ENCODE results near the gene RPL27.

Gene RPL27

GRCh38 chr17:42980274-42980765, 17.9 kb upstream of the RPL27 start, which contains the start of gene RUNDC1:
Gene RUNDC1 (plus strand): TSS chr17:42980565. CDS start chr17:42980577, 12 bp downstream.
- H3K4me3 ChIP-seq (replicated peaks; ENCODE audit: insufficient read depth, low read length), result peak within 1 kb of the TSS; percentile 93
- H3K27me3 ChIP-seq (ENCODE audit: insufficient read depth, poor library complexity, severe bottlenecking), result no peaks in the 10 kb centered on the region
- TF ChIP-seq POLR2AphosphoS5 (IDR thresholded peaks at IDR 0.05; ENCODE audit: low read depth), result no peak; the same call in 1 of the 2 replicates
- TF ChIP-seq, protein P1, sequence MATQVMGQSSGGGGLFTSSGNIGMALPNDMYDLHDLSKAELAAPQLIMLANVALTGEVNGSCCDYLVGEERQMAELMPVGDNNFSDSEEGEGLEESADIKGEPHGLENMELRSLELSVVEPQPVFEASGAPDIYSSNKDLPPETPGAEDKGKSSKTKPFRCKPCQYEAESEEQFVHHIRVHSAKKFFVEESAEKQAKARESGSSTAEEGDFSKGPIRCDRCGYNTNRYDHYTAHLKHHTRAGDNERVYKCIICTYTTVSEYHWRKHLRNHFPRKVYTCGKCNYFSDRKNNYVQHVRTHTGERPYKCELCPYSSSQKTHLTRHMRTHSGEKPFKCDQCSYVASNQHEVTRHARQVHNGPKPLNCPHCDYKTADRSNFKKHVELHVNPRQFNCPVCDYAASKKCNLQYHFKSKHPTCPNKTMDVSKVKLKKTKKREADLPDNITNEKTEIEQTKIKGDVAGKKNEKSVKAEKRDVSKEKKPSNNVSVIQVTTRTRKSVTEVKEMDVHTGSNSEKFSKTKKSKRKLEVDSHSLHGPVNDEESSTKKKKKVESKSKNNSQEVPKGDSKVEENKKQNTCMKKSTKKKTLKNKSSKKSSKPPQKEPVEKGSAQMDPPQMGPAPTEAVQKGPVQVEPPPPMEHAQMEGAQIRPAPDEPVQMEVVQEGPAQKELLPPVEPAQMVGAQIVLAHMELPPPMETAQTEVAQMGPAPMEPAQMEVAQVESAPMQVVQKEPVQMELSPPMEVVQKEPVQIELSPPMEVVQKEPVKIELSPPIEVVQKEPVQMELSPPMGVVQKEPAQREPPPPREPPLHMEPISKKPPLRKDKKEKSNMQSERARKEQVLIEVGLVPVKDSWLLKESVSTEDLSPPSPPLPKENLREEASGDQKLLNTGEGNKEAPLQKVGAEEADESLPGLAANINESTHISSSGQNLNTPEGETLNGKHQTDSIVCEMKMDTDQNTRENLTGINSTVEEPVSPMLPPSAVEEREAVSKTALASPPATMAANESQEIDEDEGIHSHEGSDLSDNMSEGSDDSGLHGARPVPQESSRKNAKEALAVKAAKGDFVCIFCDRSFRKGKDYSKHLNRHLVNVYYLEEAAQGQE (IDR thresholded peaks at IDR 0.05; ENCODE audit: insufficient replicate concordance, low read depth), result peak; percentile 14
- H3K27ac ChIP-seq (replicated peaks), result peak within 1 kb of the TSS; percentile 79
- peak; percentile 69 to 89 for DNase-seq (ENCODE audit: low read depth in 1 of 2, low spot score in 1 of 2)

GRCh38 chr17:42980766-42981397, 17.3 kb upstream of the RPL27 start:
- peak overlapping the region; percentile 93 for H3K4me3 ChIP-seq (replicated peaks; ENCODE audit: insufficient read depth, low read length)
- no peaks in the 10 kb centered on the region for H3K27me3 ChIP-seq (ENCODE audit: insufficient read depth, poor library complexity, severe bottlenecking)
- peak overlapping the region; percentile 79 for H3K27ac ChIP-seq (replicated peaks)
- DNase-seq (ENCODE audit: low read depth in 1 of 2, low spot score in 1 of 2), result peak in 1 of 2 experiments; percentile 64
- TF ChIP-seq POLR2AphosphoS5 (IDR thresholded peaks at IDR 0.05; ENCODE audit: low read depth) (no peak), GABPA (IDR thresholded peaks at IDR 0.05; ENCODE audit: low read depth) (no peak), CTCF (IDR thresholded peaks at IDR 0.05; ENCODE audit: insufficient read depth, low read length) (no peak), SPI1 (IDR thresholded peaks at IDR 0.05; ENCODE audit: borderline replicate concordance, low read depth) (no peak)
- TF ChIP-seq, protein P1 (IDR thresholded peaks at IDR 0.05; ENCODE audit: insufficient replicate concordance, low read depth), result no peak

GRCh38 chr17:42982266-42982665, 16.0 kb upstream of the RPL27 start:
- no peak overlapping the region for H3K4me3 ChIP-seq (replicated peaks; ENCODE audit: insufficient read depth, low read length)
- H3K27ac ChIP-seq (replicated peaks), result no peak overlapping the region
- no peak for DNase-seq (ENCODE audit: low read depth in 1 of 2, low spot score in 1 of 2)
- no peaks in the 10 kb centered on the region for H3K27me3 ChIP-seq (ENCODE audit: insufficient read depth, poor library complexity, severe bottlenecking)
- TF ChIP-seq POLR2AphosphoS5 (IDR thresholded peaks at IDR 0.05; ENCODE audit: low read depth) (no peak), SPI1 (IDR thresholded peaks at IDR 0.05; ENCODE audit: borderline replicate concordance, low read depth) (no peak), CTCF (IDR thresholded peaks at IDR 0.05; ENCODE audit: insufficient read depth, low read length) (no peak), GABPA (IDR thresholded peaks at IDR 0.05; ENCODE audit: low read depth) (no peak)
- TF ChIP-seq, protein P1 (IDR thresholded peaks at IDR 0.05; ENCODE audit: insufficient replicate concordance, low read depth), result no peak
